Measurements from ENCODE around the gene ITPR2. TPM values are rescaled to one million over a fixed set of nuclear protein-coding genes. Genes with fewer than 3 reads are reported as not detected.
"Not testable (repeated sequence)": the region's sequence is repeated elsewhere in the genome, so short reads cannot be mapped to it uniquely, and the experiment has no call there.

The ITPR2 gene
- total RNA-seq, 1 experiment from 2014 or later = 4.9 TPM

- DNase-seq (ENCODE audit: low read depth) = no peak
These were observed 365.6 kb downstream of the ITPR2 start for GRCh38 chr12:26467351-26467750.

- DNase-seq (ENCODE audit: low read depth) = no peak
These were observed 366.3 kb downstream of the ITPR2 start for GRCh38 chr12:26466726-26467125.

GRCh38 chr12:26465419-26466097 lies 367.4 kb downstream of the ITPR2 start:
- DNase-seq (ENCODE audit: low read depth) = no peak

- no peak for DNase-seq (ENCODE audit: low read depth)
These were observed 371.2 kb downstream of the ITPR2 start for GRCh38 chr12:26461776-26462175.

GRCh38 chr12:26460361-26460760 lies 372.6 kb downstream of the ITPR2 start:
- no peak for DNase-seq (ENCODE audit: low read depth)

- peak; percentile 6 for DNase-seq (ENCODE audit: low read depth)
These were observed 376.9 kb downstream of the ITPR2 start for GRCh38 chr12:26455936-26456574.

GRCh38 chr12:26453246-26453645 lies 379.7 kb downstream of the ITPR2 start:
- no peak for DNase-seq (ENCODE audit: low read depth)

GRCh38 chr12:26452511-26452910 lies 380.5 kb downstream of the ITPR2 start:
- DNase-seq (ENCODE audit: low read depth) = no peak

- DNase-seq (ENCODE audit: low read depth) = no peak
These were observed 381.2 kb downstream of the ITPR2 start for GRCh38 chr12:26451763-26452162.

GRCh38 chr12:26445909-26446308 lies 387.1 kb downstream of the ITPR2 start:
- DNase-seq (ENCODE audit: low read depth) = no peak

GRCh38 chr12:26443309-26443708 lies 389.7 kb downstream of the ITPR2 start:
- no peak for DNase-seq (ENCODE audit: low read depth)

- DNase-seq (ENCODE audit: low read depth) = no peak
These were observed 391.6 kb downstream of the ITPR2 start for GRCh38 chr12:26441434-26441833.

- DNase-seq (ENCODE audit: low read depth) = no peak
These were observed 398.0 kb downstream of the ITPR2 start for GRCh38 chr12:26435069-26435404.

GRCh38 chr12:26434299-26435068 lies 398.5 kb downstream of the ITPR2 start:
- DNase-seq (ENCODE audit: low read depth) = peak; percentile 67

- not testable (repeated sequence) for DNase-seq (ENCODE audit: low read depth)
These were observed 399.3 kb downstream of the ITPR2 start for GRCh38 chr12:26433701-26434100.

- no peak for DNase-seq (ENCODE audit: low read depth)
These were observed 401.8 kb downstream of the ITPR2 start for GRCh38 chr12:26431211-26431610.

- not testable (repeated sequence) for DNase-seq (ENCODE audit: low read depth)
These were observed 402.4 kb downstream of the ITPR2 start for GRCh38 chr12:26430596-26430995.

- DNase-seq (ENCODE audit: low read depth) = no peak
These were observed 403.8 kb downstream of the ITPR2 start for GRCh38 chr12:26429070-26429691.

GRCh38 chr12:26428420-26428819 lies 404.6 kb downstream of the ITPR2 start:
- DNase-seq (ENCODE audit: low read depth) = no peak

- DNase-seq (ENCODE audit: low read depth) = no peak
These were observed 406.3 kb downstream of the ITPR2 start for GRCh38 chr12:26426652-26427051.

- DNase-seq (ENCODE audit: low read depth) = peak; percentile 3
These were observed 407.3 kb downstream of the ITPR2 start for GRCh38 chr12:26425587-26426260.
